GM23338 (cell line): ENCODE results near the gene USP5. TPM values are rescaled to one million over a fixed set of nuclear protein-coding genes. Genes with fewer than 3 reads are reported as not detected.

Source experiments
- ATAC-seq: fragments of 200-7000 bp; cut with Tn5 transposase; 3 replicates; pipeline ENCODE4 v1.9.1; 2020
- DNase-seq: peaks from one replicate; pipeline ENCODE4 v3.0.0-alpha.2; 2015; ENCODE audit warnings: low spot score
- H2AFZ ChIP-seq: fragments of 200-600 bp; sonication (generic); 2 replicates; pipeline ENCODE4 v1.8.0; 2016; ENCODE audit warnings: antibody characterized with exemption, mild to moderate bottlenecking, moderate library complexity
- H3F3A ChIP-seq: fragments of 200-600 bp; sonication (generic); replicated peaks from 2 replicates; pipeline ENCODE4 v1.8.0; 2017; ENCODE audit warnings: antibody characterized with exemption, mixed run types, low read depth
- H3K27ac ChIP-seq: fragments of 200-600 bp; sonication (generic); 2 replicates; pipeline ENCODE4 v1.6.1; 2016; ENCODE audit warnings: low read depth
- H3K27me3 ChIP-seq: fragments of 200-600 bp; sonication (generic); 2 replicates; pipeline ENCODE4 v1.8.0; 2016; ENCODE audit warnings: mild to moderate bottlenecking, mixed run types, moderate library complexity; ENCODE audit not compliant: insufficient read depth
- H3K36me3 ChIP-seq: fragments of 200-600 bp; sonication (generic); 2 replicates; pipeline ENCODE4 v1.8.0; 2016; ENCODE audit warnings: mild to moderate bottlenecking; ENCODE audit not compliant: insufficient read depth
- H3K4me1 ChIP-seq: fragments of 200-600 bp; sonication (generic); 2 replicates; pipeline ENCODE4 v1.8.0; 2016; ENCODE audit warnings: mild to moderate bottlenecking, moderate library complexity; ENCODE audit not compliant: insufficient read depth
- H3K4me2 ChIP-seq: fragments of 200-600 bp; sonication (generic); 2 replicates; pipeline ENCODE4 v1.7.1; 2017; ENCODE audit warnings: mixed run types
- H3K4me3 ChIP-seq: fragments of 200-600 bp; sonication (generic); 2 replicates; pipeline ENCODE4 v1.6.1; 2016; ENCODE audit warnings: mixed run types
- H3K79me2 ChIP-seq: fragments of 200-600 bp; sonication (generic); replicated peaks from 2 replicates; pipeline ENCODE4 v1.8.0; 2017; ENCODE audit warnings: mild to moderate bottlenecking; ENCODE audit not compliant: insufficient read depth
- H3K9me2 ChIP-seq: fragments of 200-600 bp; sonication (generic); 2 replicates; pipeline ENCODE4 v1.8.0; 2017; ENCODE audit not compliant: insufficient read depth
- H4K20me1 ChIP-seq: fragments of 200-600 bp; sonication (generic); replicated peaks from 2 replicates; pipeline ENCODE4 v1.8.0; 2017; ENCODE audit warnings: mild to moderate bottlenecking; ENCODE audit not compliant: insufficient read depth
- H3K27ac Mint-ChIP-seq: 2 replicates; pipeline ENCODE4 v1.8.0; 2020; ENCODE audit warnings: inconsistent platforms, mild to moderate bottlenecking, moderate library complexity, mixed read lengths
- H3K27me3 Mint-ChIP-seq: 3 replicates; pipeline ENCODE4 v1.8.0; 2022; ENCODE audit warnings: low read depth, mild to moderate bottlenecking, moderate library complexity, mixed read lengths, inconsistent platforms; ENCODE audit not compliant: insufficient read depth, poor library complexity
- H3K36me3 Mint-ChIP-seq: 3 replicates; pipeline ENCODE4 v1.8.0; 2021; ENCODE audit warnings: low read depth, mild to moderate bottlenecking, inconsistent platforms, moderate library complexity, mixed read lengths
- H3K4me1 Mint-ChIP-seq: 3 replicates; pipeline ENCODE4 v1.8.0; 2020; ENCODE audit warnings: mild to moderate bottlenecking, inconsistent platforms, mixed read lengths
- H3K4me3 Mint-ChIP-seq: 3 replicates; pipeline ENCODE4 v1.8.0; 2021; ENCODE audit warnings: moderate library complexity, mild to moderate bottlenecking, inconsistent platforms, mixed read lengths
- H3K9me3 Mint-ChIP-seq: 3 replicates; pipeline ENCODE4 v1.8.0; 2020; ENCODE audit warnings: moderate library complexity, mild to moderate bottlenecking, inconsistent platforms, mixed read lengths
- CREB1 ChIP-seq: fragments of 250-450 bp; sonication (Bioruptor Pico); IDR thresholded peaks from 2 replicates; pipeline ENCODE4 v1.5.0; 2020; ENCODE audit warnings: low read depth, mild to moderate bottlenecking, moderate library complexity
- EZH2 ChIP-seq: fragments of 200-600 bp; sonication (generic); IDR thresholded peaks from one replicate; pipeline ENCODE4 v1.8.0; 2017; ENCODE audit warnings: antibody characterized with exemption, mild to moderate bottlenecking, low read depth; ENCODE audit not compliant: unreplicated experiment
- EZH2phosphoT487 ChIP-seq: fragments of 200-600 bp; sonication (generic); IDR thresholded peaks from one replicate; pipeline ENCODE4 v1.8.1; 2018; ENCODE audit warnings: antibody characterized with exemption; ENCODE audit not compliant: unreplicated experiment
- JUNB ChIP-seq: IDR thresholded peaks from one replicate; pipeline ENCODE4 v1.6.1; 2016; ENCODE audit warnings: antibody characterized with exemption; ENCODE audit not compliant: unreplicated experiment
- NANOG ChIP-seq: IDR thresholded peaks from 2 replicates; pipeline ENCODE4 v1.6.1; 2016; ENCODE audit warnings: antibody characterized with exemption, borderline replicate concordance
- POLR2AphosphoS5 ChIP-seq: IDR thresholded peaks from 2 replicates; pipeline ENCODE4 v1.6.1; 2016; ENCODE audit warnings: antibody characterized with exemption, low read depth
- STAT1 ChIP-seq: IDR thresholded peaks from one replicate; pipeline ENCODE4 v1.6.1; 2016; ENCODE audit warnings: antibody characterized with exemption; ENCODE audit not compliant: unreplicated experiment
- ZNF114 ChIP-seq: fragments of 250-450 bp; sonication (Bioruptor Pico); IDR thresholded peaks from 2 replicates; pipeline ENCODE4 v1.5.0; 2020; ENCODE audit warnings: mild to moderate bottlenecking, moderate library complexity
- ZNF331 ChIP-seq: fragments of 250-450 bp; sonication (Bioruptor Pico); IDR thresholded peaks from 2 replicates; pipeline ENCODE4 v1.5.0; 2020; ENCODE audit warnings: low read depth, mild to moderate bottlenecking, moderate library complexity
- polyA plus RNA-seq: library from polyadenylated mRNA; unstranded; fragments of >200 nt; fragmentation: Nextera tagmentation; extraction: Ambion mirVana; gene quantifications from 2 replicates; pipeline ENCODE4 v1.2.1, GENCODE V29; 2016
- total RNA-seq: library from RNA; depleted of rRNA; stranded (reverse); fragments of >200 nt; shearing (Covaris generic); gene quantifications from 2 replicates; pipeline ENCODE4 v1.2.3, GENCODE V29; 2014
- TF ChIP-seq, protein P1 (sequence below): IDR thresholded peaks from 2 replicates; pipeline ENCODE4 v1.6.1; 2016; ENCODE audit warnings: antibody characterized with exemption
- TF ChIP-seq, protein P2 (sequence below), 2 experiments: fragments of 200-600 bp in 1 of 2; sonication (generic) in 1 of 2; conservative IDR thresholded peaks; 2 replicates each; pipeline versions ENCODE4 v1.5.1 to v1.6.1; 2016 to 2017; ENCODE audit warnings: antibody characterized with exemption in 2 of 2, low read depth in 2 of 2, mild to moderate bottlenecking in 2 of 2, moderate library complexity in 1 of 2
- TF ChIP-seq, protein P3 (sequence below): fragments of 250-450 bp; sonication (Bioruptor Pico); IDR thresholded peaks from 2 replicates; pipeline ENCODE4 v1.5.0; 2020; ENCODE audit warnings: mild to moderate bottlenecking, moderate library complexity

The USP5 gene
- total and polyA plus RNA-seq, 2 experiments from 2014 or later: 35.1 to 109 TPM

DNA sequence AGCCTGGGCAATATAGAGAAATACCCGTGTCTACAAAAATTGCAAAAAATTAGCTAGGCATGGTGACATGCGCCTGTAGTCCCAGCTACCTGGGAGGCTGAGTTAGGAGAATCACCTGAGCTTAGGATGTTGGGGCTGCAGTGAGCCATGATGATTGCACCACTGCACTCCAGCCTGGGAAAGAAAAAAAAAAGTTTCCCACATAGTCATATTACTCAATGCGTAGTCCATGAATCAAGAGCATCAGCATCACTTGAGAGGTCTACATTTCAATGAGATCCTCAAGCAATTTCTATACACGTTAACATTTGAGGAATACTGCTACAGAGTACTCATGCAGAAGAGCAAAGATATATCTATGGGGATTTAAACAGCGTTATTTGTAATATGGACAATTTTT, 47.5 kb downstream of the USP5 start (continued):
- TF ChIP-seq JUNB (no peak), STAT1 (no peak), EZH2 (no peak), CREB1 (CRISPR knock-in tag) (no peak)
- TF ChIP-seq, protein P1, sequence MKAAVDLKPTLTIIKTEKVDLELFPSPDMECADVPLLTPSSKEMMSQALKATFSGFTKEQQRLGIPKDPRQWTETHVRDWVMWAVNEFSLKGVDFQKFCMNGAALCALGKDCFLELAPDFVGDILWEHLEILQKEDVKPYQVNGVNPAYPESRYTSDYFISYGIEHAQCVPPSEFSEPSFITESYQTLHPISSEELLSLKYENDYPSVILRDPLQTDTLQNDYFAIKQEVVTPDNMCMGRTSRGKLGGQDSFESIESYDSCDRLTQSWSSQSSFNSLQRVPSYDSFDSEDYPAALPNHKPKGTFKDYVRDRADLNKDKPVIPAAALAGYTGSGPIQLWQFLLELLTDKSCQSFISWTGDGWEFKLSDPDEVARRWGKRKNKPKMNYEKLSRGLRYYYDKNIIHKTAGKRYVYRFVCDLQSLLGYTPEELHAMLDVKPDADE: no peak
- TF ChIP-seq, protein P2, sequence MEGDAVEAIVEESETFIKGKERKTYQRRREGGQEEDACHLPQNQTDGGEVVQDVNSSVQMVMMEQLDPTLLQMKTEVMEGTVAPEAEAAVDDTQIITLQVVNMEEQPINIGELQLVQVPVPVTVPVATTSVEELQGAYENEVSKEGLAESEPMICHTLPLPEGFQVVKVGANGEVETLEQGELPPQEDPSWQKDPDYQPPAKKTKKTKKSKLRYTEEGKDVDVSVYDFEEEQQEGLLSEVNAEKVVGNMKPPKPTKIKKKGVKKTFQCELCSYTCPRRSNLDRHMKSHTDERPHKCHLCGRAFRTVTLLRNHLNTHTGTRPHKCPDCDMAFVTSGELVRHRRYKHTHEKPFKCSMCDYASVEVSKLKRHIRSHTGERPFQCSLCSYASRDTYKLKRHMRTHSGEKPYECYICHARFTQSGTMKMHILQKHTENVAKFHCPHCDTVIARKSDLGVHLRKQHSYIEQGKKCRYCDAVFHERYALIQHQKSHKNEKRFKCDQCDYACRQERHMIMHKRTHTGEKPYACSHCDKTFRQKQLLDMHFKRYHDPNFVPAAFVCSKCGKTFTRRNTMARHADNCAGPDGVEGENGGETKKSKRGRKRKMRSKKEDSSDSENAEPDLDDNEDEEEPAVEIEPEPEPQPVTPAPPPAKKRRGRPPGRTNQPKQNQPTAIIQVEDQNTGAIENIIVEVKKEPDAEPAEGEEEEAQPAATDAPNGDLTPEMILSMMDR (conservative IDR thresholded peaks at IDR 0.05; ENCODE audit: low read depth in 2 of 2): no peak

DNA sequence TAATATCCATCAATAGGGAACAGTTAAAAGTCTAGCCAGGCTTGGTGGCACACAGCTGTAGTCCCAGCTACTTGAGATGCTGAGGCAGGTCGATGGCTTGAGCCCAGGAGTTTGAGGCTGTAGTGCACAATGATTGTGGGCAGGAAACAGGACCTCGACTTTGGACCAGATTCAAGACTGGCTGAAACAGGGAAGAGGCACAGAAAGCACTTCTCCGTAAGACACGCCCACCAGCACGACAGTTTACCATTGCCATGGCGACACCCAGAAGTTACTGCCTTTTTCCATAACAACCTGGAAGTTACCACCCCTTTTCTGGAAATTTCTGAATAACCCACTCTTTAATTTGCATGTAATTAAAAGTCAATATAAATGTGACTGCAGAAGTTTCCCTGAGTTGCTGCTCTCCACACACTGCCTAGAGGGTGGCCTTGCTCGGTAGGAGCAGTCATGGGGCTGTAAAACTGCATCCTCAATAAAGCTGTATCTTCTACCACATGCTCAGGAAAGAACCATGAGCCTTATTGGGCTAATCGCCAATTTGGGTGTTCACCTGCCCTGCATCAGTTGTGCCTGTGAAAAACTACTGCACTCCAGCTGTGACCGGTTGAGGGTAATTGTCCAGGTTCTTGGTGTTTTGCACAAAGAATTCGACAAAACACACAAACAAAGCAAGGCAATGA, 48.0 kb downstream of the USP5 start:
- Histone ChIP-seq H3K36me3 (no peaks in the 10 kb centered on the region), H3K4me1 (peaks cover 11% of the 10 kb centered on the region), H2AFZ (no peak overlapping the region), H3F3A (peaks cover under 1% of the 10 kb centered on the region; the same call in 1 of the 2 replicates), H3K4me2 (no peak overlapping the region), H3K27ac (no peak overlapping the region), H3K9me2 (no peaks in the 10 kb centered on the region), H4K20me1 (no peaks in the 10 kb centered on the region), H3K79me2 (no peaks in the 10 kb centered on the region), H3K27me3 (no peaks in the 10 kb centered on the region), H3K4me3 (no peak overlapping the region)
- Mint-ChIP-seq H3K9me3 (no peaks in the 10 kb centered on the region), H3K4me3 (no peak overlapping the region), H3K27ac (peak overlapping the region; percentile 81; the same call in 1 of the 2 replicates), H3K27me3 (peaks cover 11% of the 10 kb centered on the region), H3K4me1 (no peaks in the 10 kb centered on the region; the same call in 1 of the 3 replicates), H3K36me3 (no peaks in the 10 kb centered on the region)
- ATAC-seq (no peak), DNase-seq (peak; percentile 70)
- TF ChIP-seq POLR2AphosphoS5 (no peak), CREB1 (CRISPR knock-in tag) (no peak), ZNF114 (CRISPR knock-in tag) (no peak), NANOG (no peak), ZNF331 (CRISPR knock-in tag) (no peak), JUNB (no peak), EZH2 (no peak), EZH2phosphoT487 (no peak), STAT1 (no peak)
- TF ChIP-seq, protein P1: no peak
- TF ChIP-seq, protein P3, sequence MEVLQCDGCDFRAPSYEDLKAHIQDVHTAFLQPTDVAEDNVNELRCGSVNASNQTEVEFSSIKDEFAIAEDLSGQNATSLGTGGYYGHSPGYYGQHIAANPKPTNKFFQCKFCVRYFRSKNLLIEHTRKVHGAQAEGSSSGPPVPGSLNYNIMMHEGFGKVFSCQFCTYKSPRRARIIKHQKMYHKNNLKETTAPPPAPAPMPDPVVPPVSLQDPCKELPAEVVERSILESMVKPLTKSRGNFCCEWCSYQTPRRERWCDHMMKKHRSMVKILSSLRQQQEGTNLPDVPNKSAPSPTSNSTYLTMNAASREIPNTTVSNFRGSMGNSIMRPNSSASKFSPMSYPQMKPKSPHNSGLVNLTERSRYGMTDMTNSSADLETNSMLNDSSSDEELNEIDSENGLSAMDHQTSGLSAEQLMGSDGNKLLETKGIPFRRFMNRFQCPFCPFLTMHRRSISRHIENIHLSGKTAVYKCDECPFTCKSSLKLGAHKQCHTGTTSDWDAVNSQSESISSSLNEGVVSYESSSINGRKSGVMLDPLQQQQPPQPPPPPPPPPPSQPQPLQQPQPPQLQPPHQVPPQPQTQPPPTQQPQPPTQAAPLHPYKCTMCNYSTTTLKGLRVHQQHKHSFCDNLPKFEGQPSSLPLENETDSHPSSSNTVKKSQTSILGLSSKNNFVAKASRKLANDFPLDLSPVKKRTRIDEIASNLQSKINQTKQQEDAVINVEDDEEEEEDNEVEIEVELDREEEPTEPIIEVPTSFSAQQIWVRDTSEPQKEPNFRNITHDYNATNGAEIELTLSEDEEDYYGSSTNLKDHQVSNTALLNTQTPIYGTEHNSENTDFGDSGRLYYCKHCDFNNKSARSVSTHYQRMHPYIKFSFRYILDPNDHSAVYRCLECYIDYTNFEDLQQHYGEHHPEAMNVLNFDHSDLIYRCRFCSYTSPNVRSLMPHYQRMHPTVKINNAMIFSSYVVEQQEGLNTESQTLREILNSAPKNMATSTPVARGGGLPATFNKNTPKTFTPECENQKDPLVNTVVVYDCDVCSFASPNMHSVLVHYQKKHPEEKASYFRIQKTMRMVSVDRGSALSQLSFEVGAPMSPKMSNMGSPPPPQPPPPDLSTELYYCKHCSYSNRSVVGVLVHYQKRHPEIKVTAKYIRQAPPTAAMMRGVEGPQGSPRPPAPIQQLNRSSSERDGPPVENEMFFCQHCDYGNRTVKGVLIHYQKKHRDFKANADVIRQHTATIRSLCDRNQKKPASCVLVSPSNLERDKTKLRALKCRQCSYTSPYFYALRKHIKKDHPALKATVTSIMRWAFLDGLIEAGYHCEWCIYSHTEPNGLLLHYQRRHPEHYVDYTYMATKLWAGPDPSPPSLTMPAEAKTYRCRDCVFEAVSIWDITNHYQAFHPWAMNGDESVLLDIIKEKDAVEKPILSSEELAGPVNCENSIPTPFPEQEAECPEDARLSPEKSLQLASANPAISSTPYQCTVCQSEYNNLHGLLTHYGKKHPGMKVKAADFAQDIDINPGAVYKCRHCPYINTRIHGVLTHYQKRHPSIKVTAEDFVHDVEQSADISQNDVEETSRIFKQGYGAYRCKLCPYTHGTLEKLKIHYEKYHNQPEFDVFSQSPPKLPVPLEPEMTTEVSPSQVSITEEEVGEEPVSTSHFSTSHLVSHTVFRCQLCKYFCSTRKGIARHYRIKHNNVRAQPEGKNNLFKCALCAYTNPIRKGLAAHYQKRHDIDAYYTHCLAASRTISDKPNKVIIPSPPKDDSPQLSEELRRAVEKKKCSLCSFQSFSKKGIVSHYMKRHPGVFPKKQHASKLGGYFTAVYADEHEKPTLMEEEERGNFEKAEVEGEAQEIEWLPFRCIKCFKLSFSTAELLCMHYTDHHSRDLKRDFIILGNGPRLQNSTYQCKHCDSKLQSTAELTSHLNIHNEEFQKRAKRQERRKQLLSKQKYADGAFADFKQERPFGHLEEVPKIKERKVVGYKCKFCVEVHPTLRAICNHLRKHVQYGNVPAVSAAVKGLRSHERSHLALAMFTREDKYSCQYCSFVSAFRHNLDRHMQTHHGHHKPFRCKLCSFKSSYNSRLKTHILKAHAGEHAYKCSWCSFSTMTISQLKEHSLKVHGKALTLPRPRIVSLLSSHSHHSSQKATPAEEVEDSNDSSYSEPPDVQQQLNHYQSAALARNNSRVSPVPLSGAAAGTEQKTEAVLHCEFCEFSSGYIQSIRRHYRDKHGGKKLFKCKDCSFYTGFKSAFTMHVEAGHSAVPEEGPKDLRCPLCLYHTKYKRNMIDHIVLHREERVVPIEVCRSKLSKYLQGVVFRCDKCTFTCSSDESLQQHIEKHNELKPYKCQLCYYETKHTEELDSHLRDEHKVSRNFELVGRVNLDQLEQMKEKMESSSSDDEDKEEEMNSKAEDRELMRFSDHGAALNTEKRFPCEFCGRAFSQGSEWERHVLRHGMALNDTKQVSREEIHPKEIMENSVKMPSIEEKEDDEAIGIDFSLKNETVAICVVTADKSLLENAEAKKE (CRISPR knock-in tag): no peak
